ENCODE data around the gene CYP4F11. TPM values are rescaled to one million over a fixed set of nuclear protein-coding genes. Genes with fewer than 3 reads are reported as not detected.
"Not testable (repeated sequence)": the region's sequence is repeated elsewhere in the genome, so short reads cannot be mapped to it uniquely, and the experiment has no call there.

CYP4F11 gene
- total RNA-seq = 10 to 100 TPM in 1 of 4 donors, 1 to 10 TPM in 2, under 1 TPM in 1; 0.56 to 39.5 (median 7.5) TPM

- no peaks in the 10 kb centered on the region for H3K9me3 ChIP-seq
- H3K27me3 ChIP-seq = no peaks in the 10 kb centered on the region
- peaks cover 0 to 15% of the 10 kb centered on the region in 2 donors for H3K4me1 ChIP-seq
- peak within 1 kb of the TSS in 1 of 3 donors; percentile 34 for H3K27ac ChIP-seq
- peak within 1 kb of the TSS in 1 of 3 donors; percentile 3 for H3K4me3 ChIP-seq (replicated peaks in 1 of 3)
- no peaks in the 10 kb centered on the region for H3K36me3 ChIP-seq
- no peak for TF ChIP-seq CTCF (IDR thresholded peaks at IDR 0.05)
- intact Hi-C loops (cut with DNase I) = no loop called here
- 28 to 44% methylated on average over 10 of the region's 10 CpGs for WGBS, 2 donors
- DNase-seq = peak; percentile 81 to 95
Measured at GRCh38 chr19:15934332-15935078, at the start of gene CYP4F11. TSS of gene CYP4F11 (minus strand) at chr19:15934529. CDS start at chr19:15934408, 121 bp downstream.

- WGBS, 2 donors = 79 to 87% methylated on average over 4 of the region's 4 CpGs
- TF ChIP-seq CTCF (IDR thresholded peaks at IDR 0.05) = no peak
- TF ChIP-seq POLR2A (IDR thresholded peaks at IDR 0.05) = no peak
- no peak overlapping the region for H3K27ac ChIP-seq
- intact Hi-C loops (cut with DNase I) = no loop called here
- H3K27me3 ChIP-seq = no peaks in the 10 kb centered on the region
- no peaks in the 10 kb centered on the region for H3K36me3 ChIP-seq
- H3K9me3 ChIP-seq = no peaks in the 10 kb centered on the region
- DNase-seq = no peak
- no peaks in the 10 kb centered on the region for H3K4me1 ChIP-seq
- no peak overlapping the region for H3K4me3 ChIP-seq (replicated peaks in 1 of 3)
Measured at GRCh38 chr19:15979293-15979692, 45.0 kb upstream of the CYP4F11 start.

- intact Hi-C loops (cut with DNase I) = no loop called here
- H3K9me3 ChIP-seq = no peaks in the 10 kb centered on the region
- no peak for TF ChIP-seq CTCF (IDR thresholded peaks at IDR 0.05)
- no peak for TF ChIP-seq POLR2A (IDR thresholded peaks at IDR 0.05)
- H3K4me1 ChIP-seq = no peaks in the 10 kb centered on the region
- no peak overlapping the region for H3K27ac ChIP-seq
- H3K4me3 ChIP-seq (replicated peaks in 1 of 3) = no peak overlapping the region
- WGBS, 2 donors = 65 to 70% methylated on average over 7 of the region's 7 CpGs
- H3K36me3 ChIP-seq = no peaks in the 10 kb centered on the region
- no peaks in the 10 kb centered on the region for H3K27me3 ChIP-seq
- no peak for DNase-seq
Measured at GRCh38 chr19:15977690-15978089, 43.4 kb upstream of the CYP4F11 start.

GRCh38 chr19:15976836-15977689 is 42.7 kb upstream of the CYP4F11 start:
- WGBS, 2 donors = 50 to 66% methylated on average over 10 of the region's 10 CpGs
- no peak overlapping the region for H3K4me3 ChIP-seq (replicated peaks in 1 of 3)
- no peaks in the 10 kb centered on the region for H3K4me1 ChIP-seq
- intact Hi-C loops (cut with DNase I) = no loop called here
- no peaks in the 10 kb centered on the region for H3K27me3 ChIP-seq
- H3K27ac ChIP-seq = no peak overlapping the region
- no peaks in the 10 kb centered on the region for H3K9me3 ChIP-seq
- no peak for DNase-seq
- no peaks in the 10 kb centered on the region for H3K36me3 ChIP-seq
- TF ChIP-seq CTCF (IDR thresholded peaks at IDR 0.05) (no peak), POLR2A (IDR thresholded peaks at IDR 0.05) (no peak)

- TF ChIP-seq POLR2A (IDR thresholded peaks at IDR 0.05) (no peak), CTCF (IDR thresholded peaks at IDR 0.05) (no peak)
- no peak for DNase-seq
- Histone ChIP-seq H3K4me3 (replicated peaks in 1 of 3) (no peak overlapping the region), H3K36me3 (no peaks in the 10 kb centered on the region), H3K27me3 (no peaks in the 10 kb centered on the region), H3K27ac (no peak overlapping the region), H3K4me1 (no peaks in the 10 kb centered on the region), H3K9me3 (no peaks in the 10 kb centered on the region)
- 51 to 63% methylated on average over 5 of the region's 5 CpGs for WGBS, 2 donors
- intact Hi-C loops (cut with DNase I) = no loop called here
Measured at GRCh38 chr19:15974856-15975255, 40.5 kb upstream of the CYP4F11 start.

GRCh38 chr19:15972043-15972442 is 37.7 kb upstream of the CYP4F11 start:
- H3K9me3 ChIP-seq; H3K36me3 ChIP-seq; DNase-seq; H3K4me1 ChIP-seq; H3K27ac ChIP-seq; H3K27me3 ChIP-seq; H3K4me3 ChIP-seq (replicated peaks in 1 of 3); intact Hi-C loops (cut with DNase I): not testable (repeated sequence)
